NCI-H1048 (cell line): ENCODE results near the gene HYAL1.
A peak's percentile ranks its signal among the peaks of the same experiment; 100 is the strongest.
"Not testable (repeated sequence)": the region's sequence is repeated elsewhere in the genome, so short reads cannot be mapped to it uniquely, and the experiment has no call there.

Experiments
- DNase-seq: peaks from one replicate; lab custom pipeline; 2025; lab: John Stamatoyannopoulos, UW

Gene HYAL1

DNA sequence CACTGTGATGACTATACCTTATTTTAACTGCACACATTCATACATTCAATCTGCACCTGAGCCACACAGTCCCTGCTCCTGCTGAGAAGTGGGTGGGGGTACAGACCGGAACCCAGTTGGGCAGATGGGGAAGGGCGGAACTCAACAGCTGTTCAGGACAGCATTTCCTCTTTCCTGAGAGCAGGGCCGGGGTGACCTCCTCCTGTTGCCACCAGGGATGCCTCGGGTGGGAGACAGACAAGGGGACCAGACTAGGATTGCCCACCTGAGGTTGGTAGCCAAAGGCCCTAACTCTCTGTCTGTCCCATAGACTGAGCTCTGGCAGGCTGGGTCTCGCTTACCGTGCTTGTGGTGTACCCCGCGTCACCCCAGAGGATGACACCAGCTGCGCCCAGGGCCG is 15.2 kb upstream of the HYAL1 start:
- DNase-seq, result no peak

DNA sequence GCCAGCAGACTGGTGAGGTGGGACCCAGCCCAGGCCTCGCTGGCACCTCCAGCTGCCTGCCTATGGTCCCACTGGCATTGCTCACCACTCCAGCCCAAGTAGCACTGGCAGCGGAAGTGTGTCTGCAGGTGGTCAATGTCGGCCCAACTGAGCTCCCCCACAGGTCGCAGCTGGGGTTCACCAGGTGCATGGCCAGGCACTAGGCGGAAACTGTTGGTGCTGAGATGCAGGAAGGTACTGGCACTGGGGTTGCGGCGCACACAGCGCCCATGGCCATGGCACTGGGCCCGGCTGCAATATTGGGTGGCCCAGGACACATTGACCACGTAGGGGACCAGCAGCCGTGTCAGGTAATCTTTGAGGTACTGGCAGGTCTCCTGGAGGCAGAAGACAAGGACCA is 14.8 kb upstream of the HYAL1 start:
- DNase-seq, result no peak

DNA sequence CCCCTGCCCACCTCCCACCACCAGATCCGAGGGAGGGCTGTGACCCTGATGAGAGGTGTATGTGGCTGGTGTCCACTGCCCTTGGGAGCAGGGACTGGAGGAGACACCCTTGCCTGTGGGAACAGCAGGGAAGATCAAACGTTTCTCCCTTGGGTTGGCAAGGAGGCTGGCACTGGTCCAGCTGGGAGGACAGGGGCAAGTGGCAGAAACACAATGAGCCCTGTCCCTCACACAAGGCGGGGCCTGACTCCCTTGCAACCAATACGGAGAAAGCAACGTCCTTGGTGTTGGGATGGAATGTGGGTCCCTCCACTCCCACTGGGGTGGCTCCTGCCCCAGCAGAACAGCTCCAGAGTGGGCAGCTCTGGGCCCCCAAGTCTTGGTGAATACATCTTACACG is 13.9 kb upstream of the HYAL1 start:
- DNase-seq, result no peak

DNA sequence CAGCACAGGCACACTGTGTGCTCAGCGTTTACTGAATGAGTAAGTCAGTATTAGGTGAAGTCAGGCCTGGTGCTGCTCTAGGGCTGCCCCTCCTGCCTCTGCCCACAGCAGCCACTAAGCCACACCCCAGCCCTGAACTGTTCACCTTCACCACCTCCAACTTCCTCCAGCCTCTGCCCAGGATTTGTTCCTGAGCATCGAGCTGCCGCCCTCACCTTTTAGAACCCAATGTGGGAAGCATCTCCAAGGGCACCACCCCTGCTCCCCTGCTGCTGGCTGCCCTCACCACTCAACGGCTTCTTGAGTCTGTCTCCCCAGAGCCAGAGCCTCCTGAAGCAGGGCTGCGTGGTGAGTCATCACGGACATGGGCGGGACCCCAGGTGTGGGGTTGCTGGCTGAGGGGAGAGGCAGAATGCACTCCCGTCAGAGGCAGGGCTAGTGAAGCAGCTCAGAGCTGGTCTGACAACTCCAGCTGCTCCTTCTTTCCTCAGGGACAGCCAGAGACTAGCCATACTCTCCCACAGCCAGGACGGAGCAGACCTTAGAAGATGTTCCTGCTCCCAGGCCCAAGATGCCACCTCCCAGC is 13.4 kb upstream of the HYAL1 start:
- DNase-seq, result no peak

DNA sequence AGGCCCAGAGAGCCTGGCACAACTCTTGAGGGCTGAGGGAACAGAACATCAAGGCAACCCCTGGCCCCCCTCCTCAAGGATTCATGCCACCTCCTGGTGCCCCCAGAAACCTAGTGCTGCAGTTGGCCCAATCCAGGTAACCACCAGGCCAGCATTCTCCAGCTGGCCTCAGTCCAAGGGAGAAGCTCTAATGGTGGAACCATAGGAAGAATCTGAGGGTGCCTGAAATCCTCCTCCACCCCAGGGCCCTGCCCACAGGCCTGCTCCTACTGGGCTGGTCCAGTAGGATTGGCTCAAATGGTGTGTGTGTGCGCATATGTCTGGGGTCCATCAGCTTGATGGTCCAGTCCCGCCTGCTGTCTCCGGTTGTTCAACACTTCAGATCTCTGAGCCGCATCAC is 11.4 kb upstream of the HYAL1 start:
- no peak for DNase-seq

DNA sequence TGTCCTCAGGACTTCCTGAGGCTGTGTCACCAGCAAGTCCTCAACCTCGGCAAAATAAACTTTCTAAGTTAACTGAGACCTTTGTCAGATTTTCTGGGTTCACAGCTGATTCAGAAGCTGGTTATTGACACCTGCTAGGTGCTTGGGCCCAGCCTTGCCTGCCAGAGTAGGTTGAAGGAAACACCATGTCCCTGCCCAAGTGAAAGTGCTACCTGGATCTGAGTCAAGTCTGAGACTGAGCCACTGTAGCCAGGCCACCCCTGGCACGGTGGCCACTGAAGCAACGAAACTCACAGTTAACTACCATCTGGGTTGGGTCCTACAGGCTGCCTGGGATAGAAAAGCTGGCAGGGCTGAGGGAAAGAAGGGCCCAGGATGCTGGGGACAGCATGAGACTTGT is 11.0 kb upstream of the HYAL1 start:
- DNase-seq, result no peak

DNA sequence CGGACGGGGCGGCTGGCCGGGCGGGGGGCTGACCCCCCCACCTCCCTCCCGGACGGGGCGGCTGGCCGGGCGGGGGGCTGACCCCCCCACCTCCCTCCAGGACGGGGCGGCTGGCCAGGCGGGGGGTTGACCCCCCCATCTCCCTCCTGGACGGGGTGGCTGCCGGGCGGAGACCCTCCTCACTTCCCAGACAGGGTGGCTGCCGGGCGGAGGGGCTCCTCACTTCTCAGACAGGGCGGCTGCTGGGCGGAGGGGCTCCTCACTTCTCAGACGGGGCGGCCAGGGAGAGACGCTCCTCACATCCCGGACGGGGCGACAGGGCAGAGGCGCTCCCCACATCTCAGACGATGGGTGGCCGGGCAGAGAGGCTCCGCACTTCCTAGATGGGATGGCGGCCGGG is 8.7 kb upstream of the HYAL1 start:
- DNase-seq, result not testable (repeated sequence)

DNA sequence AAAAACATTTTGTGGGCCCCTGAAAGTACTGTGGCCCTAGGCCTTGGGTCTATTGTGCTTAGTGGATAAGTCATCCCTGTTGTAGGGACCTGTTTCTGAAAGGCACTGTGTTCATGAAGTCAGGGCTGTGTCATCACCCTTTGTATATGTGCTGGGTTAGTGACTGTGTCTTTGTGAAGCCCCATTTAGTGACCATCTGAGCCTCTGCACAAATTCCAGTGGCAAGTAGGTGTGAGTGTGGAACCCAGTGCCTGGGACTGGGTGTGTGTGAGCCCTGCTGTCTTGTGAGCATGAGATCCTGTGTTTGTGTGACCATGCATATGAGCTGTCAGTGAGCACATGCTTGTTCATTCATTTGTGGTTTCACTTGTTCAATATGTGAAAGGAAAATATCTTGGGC is 1.2 kb upstream of the HYAL1 start:
- DNase-seq, result no peak

DNA sequence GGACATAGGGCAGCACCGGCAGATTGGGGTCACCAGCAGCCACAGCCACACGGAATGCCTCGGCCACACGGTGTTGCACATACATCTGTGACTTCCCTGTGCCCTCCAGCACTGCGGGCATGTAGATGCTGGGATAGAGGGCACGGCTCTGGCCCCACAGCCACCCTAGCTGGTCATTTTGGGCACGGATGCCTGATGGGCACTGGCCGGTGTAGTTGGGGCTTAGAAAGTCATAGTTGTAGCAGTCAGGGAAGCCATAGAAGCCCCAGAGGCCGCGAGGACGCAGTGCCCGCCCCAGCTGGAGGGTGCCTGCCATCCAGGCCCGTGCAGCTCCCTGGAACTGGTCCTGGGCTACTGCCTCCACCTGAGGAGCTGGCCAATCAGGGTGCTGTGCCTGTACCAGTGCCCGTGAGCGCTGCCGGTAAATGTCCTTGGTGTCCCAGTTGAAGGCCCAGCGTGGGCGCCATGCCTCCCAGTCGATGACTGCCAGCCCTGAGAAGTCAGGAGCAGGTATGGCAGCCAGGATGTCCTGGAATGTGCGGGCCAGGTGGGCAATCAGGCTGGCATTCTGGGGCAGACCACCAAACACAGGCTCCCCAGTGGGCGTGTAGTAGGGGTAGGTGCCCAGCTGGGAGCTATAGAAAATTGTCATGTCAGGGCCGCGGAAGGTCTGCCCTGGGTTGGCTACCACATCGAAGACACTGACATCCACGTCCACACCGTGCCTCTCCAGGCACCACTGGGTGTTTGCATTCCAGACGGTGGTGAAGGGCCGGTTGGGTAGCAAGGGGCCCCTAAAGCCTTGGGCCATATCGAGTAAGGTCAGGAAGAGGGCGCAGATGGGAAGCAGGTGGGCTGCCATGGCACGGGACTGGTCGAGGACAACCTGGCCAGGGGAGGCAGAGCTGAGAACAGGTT is 1.0 kb downstream of the HYAL1 start:
- DNase-seq, result no peak

DNA sequence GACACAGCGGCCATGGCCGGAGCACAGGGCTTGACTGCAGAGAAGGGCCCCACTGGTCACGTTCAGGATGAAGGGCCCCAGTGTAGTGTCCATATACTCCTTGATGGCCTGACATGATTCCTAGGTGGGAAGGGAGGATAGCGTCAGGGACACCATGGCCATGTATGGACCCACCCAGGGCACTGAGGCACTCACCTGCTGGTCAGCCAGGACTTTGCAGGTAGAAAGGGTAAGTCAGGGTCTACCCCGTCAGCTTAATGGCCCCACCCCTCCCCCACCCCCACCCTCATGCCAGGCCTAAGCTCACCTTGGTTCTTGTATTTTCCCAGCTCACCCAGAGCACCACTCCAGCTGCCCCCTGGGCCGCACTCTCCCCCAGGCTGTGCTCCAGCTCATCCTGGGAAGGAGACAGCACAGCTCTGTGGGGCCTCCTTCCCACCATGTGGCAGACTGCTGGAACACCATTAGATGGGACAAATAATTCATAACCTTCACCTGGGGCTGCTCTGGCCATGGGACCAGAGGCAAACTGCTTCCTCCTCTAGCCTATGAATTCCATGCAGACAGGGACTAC is 2.6 kb downstream of the HYAL1 start:
- DNase-seq, result no peak

DNA sequence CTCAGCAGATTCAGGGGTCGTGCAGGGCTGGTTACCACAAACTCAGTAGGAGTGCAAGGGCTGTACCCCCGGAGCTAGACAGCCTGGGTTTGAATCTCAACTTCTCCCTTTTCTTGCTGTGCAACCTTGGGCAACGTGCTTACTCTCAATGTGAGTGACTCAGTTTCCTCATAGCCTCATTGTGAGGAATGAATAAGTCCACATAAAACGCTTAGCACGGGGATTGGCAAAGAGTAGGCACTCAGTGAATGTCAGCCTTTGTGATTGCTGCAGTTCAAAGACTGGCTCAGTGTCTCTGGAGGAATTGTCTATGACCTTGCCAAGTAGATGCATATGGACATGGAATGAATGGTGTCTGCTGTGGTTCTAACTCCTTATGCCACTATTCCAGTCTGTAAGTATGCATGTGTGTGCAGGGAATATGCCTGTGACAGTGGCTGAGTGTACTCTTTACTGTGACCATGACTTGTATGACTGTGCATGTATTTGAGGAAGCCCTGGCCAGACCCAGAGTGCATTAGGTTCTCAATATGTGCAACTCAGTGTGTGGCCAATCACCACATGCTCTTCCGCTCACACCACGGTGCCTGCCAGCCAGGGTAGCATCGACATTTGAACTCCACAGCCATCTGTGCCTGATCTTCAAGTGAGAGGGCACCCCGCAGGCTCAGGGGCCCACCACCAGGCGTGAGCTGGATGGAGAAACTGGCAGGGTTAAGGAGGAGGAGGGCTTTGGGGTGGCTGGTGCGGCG is 3.3 kb downstream of the HYAL1 start:
- no peak for DNase-seq

DNA sequence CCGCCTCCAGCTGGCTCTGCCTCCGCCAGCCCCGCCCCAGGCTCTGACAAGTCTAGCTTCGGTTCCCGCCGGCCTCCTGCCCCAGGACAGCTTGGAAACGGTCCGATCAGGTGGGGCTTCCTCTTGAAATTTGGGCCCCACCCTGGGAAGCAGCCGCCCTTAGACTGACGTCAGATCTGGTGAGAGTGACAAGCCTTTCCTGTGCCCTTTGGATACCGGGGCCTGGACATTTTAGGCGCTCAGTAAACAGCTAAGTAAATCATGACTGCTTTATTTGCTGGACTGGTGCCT is 3.8 kb downstream of the HYAL1 start:
- no peak for DNase-seq

DNA sequence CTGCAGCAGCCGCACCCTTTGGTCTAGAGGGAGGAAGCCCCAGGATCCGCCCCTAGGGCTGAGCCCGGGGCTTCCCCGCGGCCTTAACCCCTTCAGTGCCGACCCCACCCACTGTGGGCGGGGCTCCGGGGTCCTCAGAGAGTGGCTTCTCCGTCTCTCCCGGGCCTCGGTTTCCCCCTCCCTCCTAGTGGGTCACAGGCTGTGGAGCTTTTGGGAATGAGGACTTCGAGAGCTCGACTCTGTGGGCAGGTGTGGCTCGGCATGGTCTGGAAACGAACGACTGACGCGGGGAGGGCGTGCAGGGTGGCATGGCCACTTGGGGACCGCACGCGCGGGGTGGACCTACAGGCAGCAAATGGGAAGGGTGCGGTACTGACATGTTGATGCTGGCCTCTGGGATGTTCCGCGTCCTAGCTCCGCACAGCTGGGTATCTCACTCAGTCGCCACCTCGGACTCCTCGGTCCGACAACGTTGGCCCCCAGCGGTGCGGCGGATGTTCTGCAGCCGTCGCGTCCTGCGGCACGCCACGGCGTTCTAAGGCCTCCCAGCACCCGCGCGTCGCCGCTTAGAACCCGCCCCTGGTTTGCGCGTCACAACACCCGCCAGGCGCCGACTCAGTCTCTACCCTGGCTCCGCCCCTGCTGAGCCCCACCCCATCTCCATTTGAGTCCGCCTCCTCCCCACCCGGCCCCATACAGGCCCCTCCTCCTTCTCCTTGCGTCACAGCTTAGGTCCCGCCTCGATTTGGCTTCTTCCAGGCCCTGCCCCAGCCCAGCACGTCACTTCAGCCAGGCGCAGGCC is 4.3 kb downstream of the HYAL1 start, which contains the start of the genes HYAL3 and NAA80:
TSS of gene HYAL3 (minus strand) at position 570 of the 802 bp plus-strand sequence. CDS start 3,803 bp downstream, outside the sequence.
TSS of gene NAA80 (minus strand) at position 570 of the 802 bp plus-strand sequence. CDS start 1,942 bp downstream, outside the sequence.
- DNase-seq, result peak; percentile 95

DNA sequence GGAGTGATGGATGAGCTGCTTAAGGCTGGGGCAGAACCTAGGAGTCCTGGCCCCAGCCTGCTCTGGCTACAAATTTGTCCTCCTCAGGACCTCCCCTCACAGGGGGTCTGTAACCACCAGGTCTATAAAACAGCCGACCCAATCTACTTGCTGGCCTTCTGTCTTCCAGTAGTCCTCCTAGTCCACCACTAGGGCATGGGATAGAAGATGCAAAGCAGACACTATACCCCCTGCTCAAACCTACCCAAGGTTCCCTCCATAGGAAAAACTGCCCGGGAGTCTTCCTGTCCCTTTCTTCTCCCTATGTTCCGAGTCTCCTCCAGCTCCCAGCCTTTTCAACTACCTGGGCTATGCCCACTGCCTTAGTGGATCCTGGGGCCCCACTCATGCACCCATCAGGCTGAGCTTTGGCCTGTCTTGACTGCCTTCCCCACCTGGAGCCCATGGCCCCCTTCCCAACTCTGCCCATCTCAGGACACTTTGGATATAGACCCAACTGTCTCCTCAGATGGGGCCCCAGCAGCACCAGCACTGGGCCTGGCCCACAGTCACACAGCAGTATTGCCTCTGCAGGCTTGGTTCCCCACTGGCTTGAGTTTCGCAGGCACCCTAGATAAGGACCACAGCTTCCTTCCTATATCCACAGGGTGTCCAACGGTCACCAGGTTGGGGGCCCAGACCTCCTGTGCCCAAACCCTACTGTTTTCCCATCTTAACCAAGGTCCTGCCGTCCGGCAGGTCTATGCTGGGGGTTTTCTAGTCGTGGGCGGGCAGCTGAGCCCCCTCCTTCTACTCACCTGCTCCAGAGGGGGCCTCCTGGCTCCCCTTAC is 5.3 kb downstream of the HYAL1 start:
- DNase-seq, result no peak

DNA sequence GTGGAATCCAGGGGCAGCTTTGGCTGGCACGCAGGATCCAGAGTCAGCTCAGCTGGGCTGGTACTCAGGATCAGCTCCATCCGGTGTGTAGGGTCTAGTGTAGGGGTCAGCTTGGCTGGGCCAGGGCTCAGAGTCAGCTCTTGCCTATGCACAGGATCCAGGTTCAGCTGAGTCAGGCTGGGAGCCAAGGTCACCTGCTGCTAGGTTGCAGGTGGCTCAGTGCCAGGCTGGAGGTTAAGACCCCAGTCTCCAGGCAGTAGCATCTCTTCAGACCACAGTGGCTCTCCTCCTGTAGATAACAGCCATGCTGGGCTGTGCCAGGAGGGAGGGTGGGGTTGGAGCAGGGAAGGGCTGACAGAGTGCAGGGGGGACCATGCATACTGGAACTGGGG is 6.0 kb downstream of the HYAL1 start:
- no peak for DNase-seq

DNA sequence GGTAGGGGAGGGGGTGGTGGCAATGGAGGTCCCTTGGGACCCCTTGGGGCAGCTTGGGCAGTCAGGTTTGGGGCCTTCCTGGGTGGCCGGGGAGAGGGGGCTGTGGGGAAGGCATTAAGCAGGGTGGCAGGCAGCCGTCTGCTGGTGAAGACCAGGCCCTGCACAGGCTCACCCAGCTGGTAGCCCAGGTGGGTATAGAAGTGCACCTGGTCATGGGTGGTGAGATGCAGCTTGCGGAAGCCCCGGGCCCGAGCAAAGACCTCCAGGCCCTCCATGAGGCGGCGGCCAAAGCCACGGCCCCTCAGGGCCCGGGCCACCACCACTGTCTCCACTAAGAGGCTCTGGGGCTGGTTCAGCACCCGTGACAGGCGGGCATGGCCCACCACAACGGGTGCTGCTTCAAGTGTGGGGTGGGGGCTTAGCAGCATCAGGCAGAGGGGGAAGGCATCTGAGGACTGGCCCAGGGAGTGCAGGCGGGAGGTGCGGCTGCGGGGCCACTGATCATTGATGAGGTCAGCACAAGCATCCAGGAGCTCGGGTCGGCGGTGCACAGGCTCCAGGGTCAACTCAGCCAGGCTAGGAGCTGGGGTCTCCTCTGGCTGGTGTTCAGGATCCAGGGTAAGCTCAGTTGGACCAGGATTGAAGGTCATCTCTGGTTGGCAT is 6.5 kb downstream of the HYAL1 start:
- DNase-seq, result no peak

DNA sequence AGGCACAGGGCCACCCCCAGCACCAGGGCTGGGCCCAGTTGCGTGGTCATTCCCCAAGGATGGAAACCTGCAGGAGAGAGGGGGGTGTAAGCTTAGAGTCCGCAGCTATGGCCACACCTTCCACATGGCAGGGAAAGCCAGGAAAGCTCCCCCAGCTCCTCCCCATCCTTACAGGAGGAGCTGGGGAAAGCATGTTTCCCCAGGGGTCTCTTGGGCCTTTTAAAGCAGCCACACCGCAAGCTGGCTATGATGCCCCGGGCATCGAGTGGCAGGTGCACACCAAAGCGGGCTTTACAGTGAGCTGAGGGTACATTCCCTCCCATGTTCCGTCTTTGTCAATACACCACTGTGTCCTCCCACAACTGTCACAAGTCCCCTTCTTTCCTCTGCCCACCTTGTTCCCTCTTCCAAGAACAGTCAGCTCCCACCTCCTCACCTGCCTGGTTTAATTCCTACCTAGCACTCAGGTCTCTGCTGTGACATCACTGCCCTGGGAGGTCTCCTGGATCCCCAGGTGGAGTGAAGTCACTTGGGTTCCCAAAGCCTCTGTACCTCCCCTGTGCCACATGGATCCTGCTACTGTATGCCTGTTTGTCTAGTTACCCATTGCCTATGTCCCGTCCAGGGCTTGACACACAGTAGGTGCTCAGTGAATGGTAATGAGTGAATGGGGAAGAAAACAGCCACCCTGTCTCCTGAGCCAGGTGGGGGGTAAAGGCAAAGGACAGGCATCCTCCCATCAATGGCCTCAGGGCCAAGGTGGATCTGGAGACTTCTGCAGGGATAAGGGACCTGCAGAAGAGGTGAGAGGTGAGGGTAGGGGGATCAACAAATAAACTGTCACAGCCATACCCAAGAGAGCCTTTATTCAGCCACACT is 7.6 kb downstream of the HYAL1 start:
- DNase-seq, result no peak

DNA sequence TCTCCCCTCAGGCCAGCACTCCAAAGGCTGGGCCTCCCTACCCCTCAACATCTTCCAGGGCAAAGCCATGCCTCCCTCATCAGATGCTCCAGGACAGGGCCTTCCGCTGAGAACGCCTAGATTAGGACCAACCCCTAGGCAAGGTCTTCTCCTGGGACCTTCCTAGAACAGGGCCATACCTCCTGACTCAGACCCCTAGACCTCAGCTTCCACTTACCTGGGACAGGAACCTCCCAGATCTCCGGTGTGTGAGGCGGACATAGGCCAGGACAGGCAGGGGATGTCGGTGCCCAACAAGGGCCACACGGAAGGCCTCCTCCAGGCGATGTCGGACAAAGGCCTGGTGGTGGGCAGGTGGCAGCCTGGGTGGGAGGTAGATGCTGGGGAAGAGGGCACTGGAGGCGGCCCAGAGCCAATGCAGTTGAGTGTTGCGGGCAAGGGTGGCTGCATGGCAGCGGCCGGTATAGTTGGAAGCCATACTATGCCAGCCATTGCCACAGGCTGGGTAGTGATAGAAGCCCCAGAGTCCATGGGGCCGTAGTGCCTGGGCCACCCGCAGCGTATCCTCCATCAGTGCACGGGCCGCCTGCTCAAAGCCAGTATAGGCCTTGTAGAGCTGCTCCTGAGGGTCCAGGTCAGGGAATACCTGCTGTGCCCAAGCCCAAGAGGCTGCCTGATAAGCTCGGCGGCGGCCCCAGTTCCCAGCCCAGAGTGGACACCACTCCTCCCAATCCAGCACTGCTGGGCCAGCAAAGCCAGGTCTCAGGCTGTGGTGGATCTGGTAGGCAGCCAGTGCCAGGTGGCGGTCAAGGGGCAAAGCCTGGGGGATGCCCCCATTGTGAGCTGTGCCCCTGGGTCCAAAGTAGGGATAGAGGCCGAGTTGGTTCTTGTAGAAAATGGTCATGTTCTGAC is 8.6 kb downstream of the HYAL1 start:
- DNase-seq, result no peak
